NOMO-1 treated with DMSO at 0.1 percent for 48 hours (cell line): Measurements from ENCODE around the gene STK11.
"Not testable (repeated sequence)": the region's sequence is repeated elsewhere in the genome, so short reads cannot be mapped to it uniquely, and the experiment has no call there.

ENCODE experiments used
- DNase-seq: peaks from one replicate; lab custom pipeline; 2025; ENCODE audit not compliant: unreplicated experiment; lab: John Stamatoyannopoulos, UW

The STK11 gene

GRCh38 chr19:1237027-1237659 lies 31.6 kb downstream of the STK11 start:
- DNase-seq: no peak

- no peak for DNase-seq
Observed at GRCh38 chr19:1237754-1238368, 32.3 kb downstream of the STK11 start, which contains the start of gene CBARP. Gene CBARP (minus strand): TSS chr19:1238005. CDS start chr19:1236100, 1,905 bp downstream.

GRCh38 chr19:1238369-1239303 lies 33.1 kb downstream of the STK11 start:
- no peak for DNase-seq

- no peak for DNase-seq
Observed at GRCh38 chr19:1239420-1239795, 33.8 kb downstream of the STK11 start.

GRCh38 chr19:1239796-1240737 lies 34.5 kb downstream of the STK11 start:
- peak; percentile 68 for DNase-seq

- DNase-seq: no peak
Observed at GRCh38 chr19:1240925-1241324, 35.3 kb downstream of the STK11 start.

GRCh38 chr19:1241417-1242095 lies 36.0 kb downstream of the STK11 start, which contains the start of gene ATP5F1D:
Gene ATP5F1D (plus strand): TSS chr19:1241751. CDS start chr19:1241851, 100 bp downstream.
- DNase-seq: peak; percentile 89

GRCh38 chr19:1243768-1244692 lies 38.5 kb downstream of the STK11 start:
- peak; percentile 82 for DNase-seq

- no peak for DNase-seq
Observed at GRCh38 chr19:1244693-1245451, 39.3 kb downstream of the STK11 start.

- DNase-seq: no peak
Observed at GRCh38 chr19:1245494-1246264, 40.1 kb downstream of the STK11 start.

- DNase-seq: not testable (repeated sequence)
Observed at GRCh38 chr19:1246265-1247087, 40.9 kb downstream of the STK11 start.

GRCh38 chr19:1247748-1248138 lies 42.2 kb downstream of the STK11 start:
- DNase-seq: no peak

- peak; percentile 68 for DNase-seq
Observed at GRCh38 chr19:1248139-1248785, 42.7 kb downstream of the STK11 start, which contains the start of gene MIDN. Gene MIDN (plus strand): TSS chr19:1248583. CDS start chr19:1250297, 1,714 bp downstream.

GRCh38 chr19:1248786-1249297 lies 43.3 kb downstream of the STK11 start:
- DNase-seq: peak; percentile 70

GRCh38 chr19:1249298-1249989 lies 43.9 kb downstream of the STK11 start:
- DNase-seq: peak; percentile 90
